ENCODE results near the gene SLMAP. TPM values are rescaled to one million over a fixed set of nuclear protein-coding genes. Genes with fewer than 3 reads are reported as not detected.

The SLMAP gene
- total and polyA plus RNA-seq, 2 of the 4 experiments (the other 2 are of a cell fraction): 15.5 to 26.5 TPM

- no peak overlapping the region for H3K14ac ChIP-seq (replicated peaks; ENCODE audit: low read depth, low read length)
- no peak overlapping the region for H3K18ac ChIP-seq (ENCODE audit: low read depth, low read length)
- no peaks in the 10 kb centered on the region for H3K9me1 ChIP-seq (ENCODE audit: insufficient read depth, low read length)
- H4K91ac ChIP-seq (ENCODE audit: insufficient read depth, low read depth, low read length): no peak overlapping the region
- no peak overlapping the region for H3K23ac ChIP-seq (ENCODE audit: low read depth, low read length)
- CTCF ChIA-PET: no interaction called here
- ATAC-seq (ENCODE audit: low read depth) (no peak), DNase-seq (no peak)
- H3K4ac ChIP-seq (ENCODE audit: low read depth, low read length): no peak overlapping the region
- H3K27ac ChIP-seq (ENCODE audit: insufficient read depth, low read length): no peak overlapping the region
- H3K4me3 ChIP-seq (ENCODE audit: insufficient read depth, low read depth, low read length): no peak overlapping the region
- no peaks in the 10 kb centered on the region for H3K4me1 ChIP-seq (ENCODE audit: control insufficient read depth, insufficient read depth, low read length)
- POLR2A ChIA-PET (ENCODE audit: unreplicated experiment): no interaction called here
- no peaks in the 10 kb centered on the region for H4K20me1 ChIP-seq (ENCODE audit: insufficient read depth, low read length)
- H3K79me1 ChIP-seq (ENCODE audit: low read depth in 1 of 2, low read length in 2 of 2): no peaks in the 10 kb centered on the region
- no peak overlapping the region for H2AK9ac ChIP-seq (replicated peaks; ENCODE audit: low read depth, low read length, poor library complexity)
- H2BK15ac ChIP-seq (ENCODE audit: low read depth, low read length): no peak overlapping the region
- no peaks in the 10 kb centered on the region for H3K36me3 ChIP-seq (ENCODE audit: control insufficient read depth, insufficient read depth, low read length)
- H2BK20ac ChIP-seq (ENCODE audit: low read depth, low read length): no peak overlapping the region
- in situ Hi-C loops (cut with MboI; ENCODE audit: low sequenced_read_pairs) (no loop called here), dilution Hi-C loops (cut with HindIII; ENCODE audit: low sequenced_read_pairs, unreplicated experiment) (no loop called here), intact Hi-C loops (cut with micrococcal nuclease) (no loop called here)
- WGBS, 2 experiments (ENCODE audit: extremely low coverage in 2 of 2, insufficient read length in 1 of 2): no CpG with 5 or more reads among the region's 1 CpG
- no peaks in the 10 kb centered on the region for H3K9me3 ChIP-seq (ENCODE audit: control insufficient read depth, insufficient read depth, low read length)
- no peak overlapping the region for H3K56ac ChIP-seq (ENCODE audit: extremely low read depth, insufficient read depth, low read length)
- no peaks in the 10 kb centered on the region; the same call in 1 of the 2 replicates for H3K27me3 ChIP-seq (ENCODE audit: control insufficient read depth, insufficient read depth, low read length)
- H2AFZ ChIP-seq (replicated peaks; ENCODE audit: low read length, poor library complexity): no peak overlapping the region
- TF ChIP-seq, protein P1, sequence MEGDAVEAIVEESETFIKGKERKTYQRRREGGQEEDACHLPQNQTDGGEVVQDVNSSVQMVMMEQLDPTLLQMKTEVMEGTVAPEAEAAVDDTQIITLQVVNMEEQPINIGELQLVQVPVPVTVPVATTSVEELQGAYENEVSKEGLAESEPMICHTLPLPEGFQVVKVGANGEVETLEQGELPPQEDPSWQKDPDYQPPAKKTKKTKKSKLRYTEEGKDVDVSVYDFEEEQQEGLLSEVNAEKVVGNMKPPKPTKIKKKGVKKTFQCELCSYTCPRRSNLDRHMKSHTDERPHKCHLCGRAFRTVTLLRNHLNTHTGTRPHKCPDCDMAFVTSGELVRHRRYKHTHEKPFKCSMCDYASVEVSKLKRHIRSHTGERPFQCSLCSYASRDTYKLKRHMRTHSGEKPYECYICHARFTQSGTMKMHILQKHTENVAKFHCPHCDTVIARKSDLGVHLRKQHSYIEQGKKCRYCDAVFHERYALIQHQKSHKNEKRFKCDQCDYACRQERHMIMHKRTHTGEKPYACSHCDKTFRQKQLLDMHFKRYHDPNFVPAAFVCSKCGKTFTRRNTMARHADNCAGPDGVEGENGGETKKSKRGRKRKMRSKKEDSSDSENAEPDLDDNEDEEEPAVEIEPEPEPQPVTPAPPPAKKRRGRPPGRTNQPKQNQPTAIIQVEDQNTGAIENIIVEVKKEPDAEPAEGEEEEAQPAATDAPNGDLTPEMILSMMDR (conservative IDR thresholded peaks at IDR 0.05; ENCODE audit: low read depth, low read length): no peak
- TF ChIP-seq RCOR1 (IDR thresholded peaks at IDR 0.05; ENCODE audit: insufficient replicate concordance, low read length) (no peak), RFX5 (IDR thresholded peaks at IDR 0.05; ENCODE audit: low read depth, low read length) (no peak), RAD21 (IDR thresholded peaks at IDR 0.05; ENCODE audit: low read length) (no peak), BHLHE40 (IDR thresholded peaks at IDR 0.05; ENCODE audit: low read depth, low read length) (no peak), ELK1 (IDR thresholded peaks at IDR 0.05; ENCODE audit: borderline replicate concordance, low read depth, low read length) (no peak), POLR2A (IDR thresholded peaks at IDR 0.05; ENCODE audit: low read depth, low read length) (no peak), MAZ (IDR thresholded peaks at IDR 0.05; ENCODE audit: borderline replicate concordance, low read depth, low read length) (no peak), NFE2L2 (IDR thresholded peaks at IDR 0.05; ENCODE audit: low read depth, low read length) (no peak), MAFK (IDR thresholded peaks at IDR 0.05; ENCODE audit: low read depth, low read length) (no peak), MXI1 (IDR thresholded peaks at IDR 0.05; ENCODE audit: borderline replicate concordance, low read depth, low read length) (no peak), FOS (IDR thresholded peaks at IDR 0.05; ENCODE audit: low read depth, low read length) (no peak), SMC3 (IDR thresholded peaks at IDR 0.05; ENCODE audit: low read depth, low read length) (no peak), CHD1 (IDR thresholded peaks at IDR 0.05; ENCODE audit: low read depth, low read length) (no peak), CEBPB (IDR thresholded peaks at IDR 0.05; ENCODE audit: low read depth, low read length) (no peak)
- TF ChIP-seq, protein P2, sequence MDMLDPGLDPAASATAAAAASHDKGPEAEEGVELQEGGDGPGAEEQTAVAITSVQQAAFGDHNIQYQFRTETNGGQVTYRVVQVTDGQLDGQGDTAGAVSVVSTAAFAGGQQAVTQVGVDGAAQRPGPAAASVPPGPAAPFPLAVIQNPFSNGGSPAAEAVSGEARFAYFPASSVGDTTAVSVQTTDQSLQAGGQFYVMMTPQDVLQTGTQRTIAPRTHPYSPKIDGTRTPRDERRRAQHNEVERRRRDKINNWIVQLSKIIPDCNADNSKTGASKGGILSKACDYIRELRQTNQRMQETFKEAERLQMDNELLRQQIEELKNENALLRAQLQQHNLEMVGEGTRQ (IDR thresholded peaks at IDR 0.05; ENCODE audit: low read depth, low read length): no peak
- BruUV-seq (replicated peaks): no TSS peak
- H2BK120ac ChIP-seq (ENCODE audit: low read depth, low read length): no peak overlapping the region
- no peak overlapping the region for H3K9ac ChIP-seq (ENCODE audit: low read depth, low read length)
- no peak overlapping the region for H4K5ac ChIP-seq (ENCODE audit: low read depth, low read length)
- H3K4me2 ChIP-seq (ENCODE audit: low read depth, low read length): no peak overlapping the region
- H2AK5ac ChIP-seq (ENCODE audit: low read depth, low read length): no peak overlapping the region
- H2BK5ac ChIP-seq (ENCODE audit: low read depth, low read length, poor library complexity, severe bottlenecking): no peak overlapping the region
- no peak overlapping the region for H4K8ac ChIP-seq (ENCODE audit: low read depth in 2 of 2, low read length in 2 of 2)
Measured at GRCh38 chr3:57718118-57718517, 38.0 kb upstream of the SLMAP start.
